ENCODE data around the gene SOCS1.

- TF ChIP-seq CTCF (IDR thresholded peaks at IDR 0.05; ENCODE audit: low read depth, low read length, poor library complexity, severe bottlenecking) = no peak
- TF ChIP-seq EZH2phosphoT487 (IDR thresholded peaks at IDR 0.05; ENCODE audit: borderline replicate concordance, low read length) = no peak
Observed at GRCh38 chr16:11232852-11233726, 22.9 kb downstream of the SOCS1 start.
